Mucosa of descending colon (tissue), 3 donors: ENCODE measurements around the gene RNF146. TPM values are rescaled to one million over a fixed set of nuclear protein-coding genes. Genes with fewer than 3 reads are reported as not detected.
A peak's percentile ranks its signal among the peaks of the same experiment; 100 is the strongest.
"Not testable (repeated sequence)": the region's sequence is repeated elsewhere in the genome, so short reads cannot be mapped to it uniquely, and the experiment has no call there.

Experiments
- ATAC-seq: fragments of 200-7000 bp; cut with Tn5 transposase; one replicate; pipeline ENCODE4 v1.9.1; 2020; ENCODE audit warnings: mild to moderate bottlenecking, moderate library complexity
- DNase-seq, 3 donors: peaks; one replicate each; pipeline ENCODE4 v3.0.0-alpha.2; 2020
- H3K36me3 ChIP-seq: fragments of 200-600 bp; one replicate; pipeline ENCODE4 v1.8.0; 2021; ENCODE audit warnings: low read depth, mild to moderate bottlenecking
- H3K4me1 ChIP-seq: fragments of 200-600 bp; one replicate; pipeline ENCODE4 v1.8.0; 2021; ENCODE audit warnings: low read depth, mild to moderate bottlenecking
- H3K4me3 ChIP-seq: fragments of 200-600 bp; one replicate; pipeline ENCODE4 v1.8.0; 2021; ENCODE audit warnings: mild to moderate bottlenecking
- H3K9me3 ChIP-seq: fragments of 200-600 bp; one replicate; pipeline ENCODE4 v1.8.0; 2021; ENCODE audit warnings: mild to moderate bottlenecking
- CTCF ChIP-seq: fragments of 200-600 bp; IDR thresholded peaks from one replicate; pipeline ENCODE4 v1.8.0; 2022; ENCODE audit warnings: antibody characterized with exemption, mild to moderate bottlenecking
- intact Hi-C, 2 donors: fragments of 100-400 bp; cut with DNase I in 1 of 2; cut with micrococcal nuclease in 1 of 2; formaldehyde crosslinking; loops; one replicate each; pipeline versions ENCODE4 v1.11.0 to v1.11.1; 2022; cut with DNase I, micrococcal nuclease
- long read RNA-seq, 2 donors: library from polyadenylated mRNA; unstranded; transcript quantifications; one replicate each; pipeline ENCODE4 v2.0.0, GENCODE V29; 2019 to 2021
- total RNA-seq, 3 donors: library from RNA; stranded (reverse); fragmentation: NEBNext Ultra II Directional in 2 of 3; extraction: Animal tissue kit (Norgen Biotek cat#: 25700) in 2 of 3; gene quantifications; one replicate each; pipeline versions ENCODE4 v1.2.1 to v1.2.4, GENCODE V29; 2021 to 2023
- donor health status: DM: no; HTN: no; CAD: no; lungs with moderate emphysema.
- donor health status: DM: no; HTN: no; CAD: no.
- donor health status: DM: no; HTN: yes; CAD: no.

The RNF146 gene
- total RNA-seq: 10 to 100 TPM; 25.1 to 48.6 (median 29.5) TPM
- long read RNA-seq, donor 1, transcript RNF146-213 (3 exons, 2,070 nt): major isoform, 5 of 19 reads
- long read RNA-seq, donor 1, partial matches to known transcripts: 1 of 19 reads
- long read RNA-seq, donor 1, other reads (novel, unspliced or antisense): 3 of 19 reads
- long read RNA-seq, donor 2, partial matches to known transcripts: 0 of 7 reads
- long read RNA-seq, donor 2, other reads (novel, unspliced or antisense): 1 of 7 reads

DNA sequence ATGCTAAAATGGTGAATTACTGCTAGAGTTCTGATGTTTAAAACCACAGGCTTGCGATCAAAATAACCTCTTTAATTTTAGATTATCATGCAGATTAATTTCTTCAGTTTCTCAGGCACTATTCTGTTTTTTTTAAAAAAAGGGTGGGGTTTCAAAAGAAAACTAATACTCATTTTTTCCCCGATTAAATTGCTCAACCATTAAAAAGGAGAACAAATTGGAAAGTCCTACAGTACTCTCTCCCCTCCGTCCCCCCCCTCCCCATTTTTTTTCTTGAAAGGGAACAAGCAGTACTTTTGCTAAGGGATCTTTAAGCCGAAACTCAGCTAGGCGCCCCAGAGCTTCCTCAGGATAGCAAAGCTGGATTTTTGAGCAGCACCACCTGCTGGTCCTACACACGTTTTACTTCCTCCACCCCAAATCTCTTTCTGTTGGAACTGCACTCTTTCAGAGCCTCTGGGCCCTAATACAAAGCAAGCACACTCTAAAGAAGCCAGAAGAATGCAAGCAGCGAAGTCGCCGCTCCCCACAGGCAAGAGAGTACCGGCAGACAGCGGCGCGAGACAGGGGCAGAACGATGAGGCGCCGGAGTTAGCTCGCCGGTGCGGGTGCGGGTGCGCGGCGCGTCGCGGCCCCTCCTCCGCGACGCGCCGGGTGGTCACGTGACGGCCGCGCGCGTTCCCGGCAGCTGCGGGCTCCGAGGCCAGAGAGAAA lies at the start of gene RNF146:
RNF146 (plus strand) TSS at position 687 of the 714 bp plus-strand sequence. CDS start 13,475 bp downstream, outside the sequence.
- ATAC-seq (peak; percentile 94), DNase-seq (peak; percentile 84 to 88 (median 87))
- intact Hi-C loops: no loop called here

GRCh38 chr6:127219869-127220268 lies 46.8 kb upstream of the RNF146 start:
- DNase-seq: no peak
- no peak for TF ChIP-seq CTCF
- Histone ChIP-seq H3K4me1 (no peaks in the 10 kb centered on the region), H3K9me3 (no peaks in the 10 kb centered on the region), H3K4me3 (no peak overlapping the region), H3K36me3 (no peaks in the 10 kb centered on the region)
- no peak for ATAC-seq
- intact Hi-C loops: no loop called here

More for the DNA sequence above, at the start of gene RNF146:
- H3K9me3 ChIP-seq: no peaks in the 10 kb centered on the region
- H3K36me3 ChIP-seq: no peaks in the 10 kb centered on the region
- peak within 1 kb of the TSS; percentile 80 for H3K4me3 ChIP-seq
- H3K4me1 ChIP-seq: no peaks in the 10 kb centered on the region
- TF ChIP-seq CTCF: peak; percentile 41

- ATAC-seq (no peak), DNase-seq (no peak)
- no peaks in the 10 kb centered on the region for H3K9me3 ChIP-seq
- no peak for TF ChIP-seq CTCF
- intact Hi-C loops: no loop called here
- H3K36me3 ChIP-seq: no peaks in the 10 kb centered on the region
- no peaks in the 10 kb centered on the region for H3K4me1 ChIP-seq
- no peak overlapping the region for H3K4me3 ChIP-seq
Measured at GRCh38 chr6:127221201-127221600, 45.5 kb upstream of the RNF146 start.

GRCh38 chr6:127222418-127222817 lies 44.2 kb upstream of the RNF146 start:
- ATAC-seq (no peak), DNase-seq (no peak)
- TF ChIP-seq CTCF: no peak
- Histone ChIP-seq H3K4me1 (no peaks in the 10 kb centered on the region), H3K4me3 (no peak overlapping the region), H3K36me3 (no peaks in the 10 kb centered on the region), H3K9me3 (no peaks in the 10 kb centered on the region)
- intact Hi-C loops: no loop called here

- TF ChIP-seq CTCF: no peak
- intact Hi-C loops: no loop called here
- Histone ChIP-seq H3K4me3 (no peak overlapping the region), H3K36me3 (no peaks in the 10 kb centered on the region), H3K4me1 (no peaks in the 10 kb centered on the region), H3K9me3 (no peaks in the 10 kb centered on the region)
- ATAC-seq (no peak), DNase-seq (no peak)
Measured at GRCh38 chr6:127225497-127225896, 41.2 kb upstream of the RNF146 start.

- DNase-seq, H3K4me3 ChIP-seq, H3K36me3 ChIP-seq, H3K9me3 ChIP-seq, ATAC-seq, intact Hi-C loops, H3K4me1 ChIP-seq: not testable (repeated sequence)
Measured at GRCh38 chr6:127233819-127234218, 32.8 kb upstream of the RNF146 start.
